Motor neuron (in vitro differentiated cells): ENCODE data around the gene TNXB. TPM values are rescaled to one million over a fixed set of nuclear protein-coding genes. Genes with fewer than 3 reads are reported as not detected.
A peak's percentile ranks its signal among the peaks of the same experiment; 100 is the strongest.
"Not testable (repeated sequence)": the region's sequence is repeated elsewhere in the genome, so short reads cannot be mapped to it uniquely, and the experiment has no call there.

Experiments used
- ATAC-seq, 8 experiments: fragments of 200-7000 bp; cut with Tn5 transposase; replicated peaks in 6 of 8; 2 replicates each; pipeline ENCODE4 v1.8.0; 2021; ENCODE audit warnings: mild to moderate bottlenecking in 8 of 8, moderate library complexity in 8 of 8
- H3K27ac ChIP-seq, 2 donors: fragments of 250-450 bp; sonication (Bioruptor Pico); 2 replicates each; pipeline ENCODE4 v1.9.0; 2021; ENCODE audit warnings: antibody characterized with exemption in 2 of 2, mild to moderate bottlenecking in 2 of 2, moderate library complexity in 1 of 2
- H3K4me1 ChIP-seq, 2 donors: fragments of 250-450 bp; sonication (Bioruptor Pico); replicated peaks in 1 of 2; 2 replicates each; pipeline ENCODE4 v1.6.1; 2021; ENCODE audit warnings: antibody characterized with exemption in 2 of 2, mild to moderate bottlenecking in 2 of 2, moderate library complexity in 1 of 2
- H3K4me3 ChIP-seq, 5 donors: fragments of 250-450 bp; sonication (Bioruptor Pico); 2 replicates each; pipeline ENCODE4 v1.9.0; 2021; ENCODE audit warnings: antibody characterized with exemption in 5 of 5, mild to moderate bottlenecking in 5 of 5, moderate library complexity in 4 of 5
- WGBS, 10 experiments: fragments of 450-650 bp; shearing (Covaris generic); methylation state at CpG; one replicate each; pipeline ENCODE4 v1.0.0; 2022; 5-methylcytosine and 5-hydroxymethylcytosine counted together
- in situ Hi-C, 9 experiments: fragments of 400-800 bp; cut with MboI; loops; one replicate each; pipeline ENCODE4 v1.15.0; 2021; ENCODE audit warnings: low sequenced_read_pairs in 9 of 9, low pct_unique_long_range_greater_than_20kb in 2 of 9; ENCODE audit not compliant: unreplicated experiment in 9 of 9
- total RNA-seq, 8 experiments: library from RNA; unstranded; fragments of 300-600 nt; gene quantifications; 2 replicates each; pipeline versions ENCODE4 v1.2.3 to v1.2.4, GENCODE V29; 2022

Gene TNXB
- total RNA-seq, 8 experiments from 2014 or later = 0.81 to 84.8 (median 3.1) TPM

- H3K27ac ChIP-seq = no peak overlapping the region
- no peak overlapping the region for H3K4me3 ChIP-seq
- WGBS, 10 experiments = 0 to 85% (median 68%) methylated on average over 1 to 8 of the region's 24 CpGs; no CpG with 5 or more reads in 6 of the 10 experiments
- ATAC-seq = peak in 3 of 8 experiments; percentile 19 to 24 (median 23)
- no peaks in the 10 kb centered on the region for H3K4me1 ChIP-seq
- in situ Hi-C loops = no loop called here
These were observed 39.1 kb downstream of the TNXB start for GRCh38 chr6:32069878-32070515.

GRCh38 chr6:32069460-32069859 lies 39.7 kb downstream of the TNXB start:
- WGBS, 10 experiments = 57 to 100% (median 84%) methylated on average over 2 to 11 of the region's 17 CpGs; no CpG with 5 or more reads in 5 of the 10 experiments
- Histone ChIP-seq H3K4me1 (no peaks in the 10 kb centered on the region), H3K27ac (no peak overlapping the region), H3K4me3 (no peak overlapping the region)
- ATAC-seq = peak in 4 of 8 experiments; percentile 21 to 34 (median 28)
- in situ Hi-C loops = no loop called here

GRCh38 chr6:32068867-32069266 lies 40.3 kb downstream of the TNXB start:
- no peaks in the 10 kb centered on the region for H3K4me1 ChIP-seq
- WGBS, 10 experiments = 20 to 93% (median 82%) methylated on average over 1 to 7 of the region's 14 CpGs; no CpG with 5 or more reads in 3 of the 10 experiments
- H3K4me3 ChIP-seq = no peak overlapping the region
- ATAC-seq = no peak
- no peak overlapping the region for H3K27ac ChIP-seq
- in situ Hi-C loops = no loop called here

- WGBS, 10 experiments = 79 to 94% methylated on average over 3 to 4 of the region's 13 CpGs; no CpG with 5 or more reads in 8 of the 10 experiments
- in situ Hi-C loops, H3K4me3 ChIP-seq, ATAC-seq, H3K27ac ChIP-seq, H3K4me1 ChIP-seq: not testable (repeated sequence)
These were observed 40.8 kb downstream of the TNXB start for GRCh38 chr6:32068315-32068714.

GRCh38 chr6:32067521-32067920 lies 41.6 kb downstream of the TNXB start:
- H3K4me3 ChIP-seq, H3K27ac ChIP-seq, ATAC-seq, H3K4me1 ChIP-seq, in situ Hi-C loops: not testable (repeated sequence)
- 100% methylated on average over 1 of the region's 19 CpGs; no CpG with 5 or more reads in 9 of the 10 experiments for WGBS, 10 experiments

GRCh38 chr6:32064706-32065105 lies 44.4 kb downstream of the TNXB start:
- WGBS, 10 experiments = 80 to 100% (median 95%) methylated on average over 2 to 7 of the region's 14 CpGs; no CpG with 5 or more reads in 5 of the 10 experiments
- no peak for ATAC-seq
- in situ Hi-C loops = no loop called here
- Histone ChIP-seq H3K4me3 (no peak overlapping the region), H3K27ac (no peak overlapping the region), H3K4me1 (no peaks in the 10 kb centered on the region)

GRCh38 chr6:32060966-32061655 lies 48.0 kb downstream of the TNXB start:
- in situ Hi-C loops = no loop called here
- H3K4me1 ChIP-seq = no peaks in the 10 kb centered on the region
- WGBS, 10 experiments = 58 to 100% (median 85%) methylated on average over 1 to 7 of the region's 28 CpGs; no CpG with 5 or more reads in 2 of the 10 experiments
- no peak for ATAC-seq
- no peak overlapping the region for H3K4me3 ChIP-seq
- H3K27ac ChIP-seq = no peak overlapping the region

GRCh38 chr6:32058511-32058963 lies 50.6 kb downstream of the TNXB start:
- in situ Hi-C loops = no loop called here
- Histone ChIP-seq H3K4me3 (no peak overlapping the region), H3K4me1 (no peaks in the 10 kb centered on the region), H3K27ac (no peak overlapping the region)
- no peak for ATAC-seq
- WGBS, 10 experiments = 47 to 91% (median 76%) methylated on average over 1 to 10 of the region's 11 CpGs; no CpG with 5 or more reads in 3 of the 10 experiments

GRCh38 chr6:32057966-32058365 lies 51.2 kb downstream of the TNXB start:
- in situ Hi-C loops = no loop called here
- no peak overlapping the region for H3K4me3 ChIP-seq
- no peak overlapping the region for H3K27ac ChIP-seq
- WGBS, 10 experiments = 82 to 100% methylated on average over 1 to 2 of the region's 17 CpGs; no CpG with 5 or more reads in 8 of the 10 experiments
- ATAC-seq = no peak
- no peaks in the 10 kb centered on the region for H3K4me1 ChIP-seq

- H3K27ac ChIP-seq = no peak overlapping the region
- H3K4me1 ChIP-seq = no peaks in the 10 kb centered on the region
- in situ Hi-C loops = no loop called here
- 95% methylated on average over 4 of the region's 7 CpGs; no CpG with 5 or more reads in 9 of the 10 experiments for WGBS, 10 experiments
- peak in 1 of 8 experiments; percentile 12 for ATAC-seq
- H3K4me3 ChIP-seq = no peak overlapping the region
These were observed 52.9 kb downstream of the TNXB start for GRCh38 chr6:32056254-32056653.

- ATAC-seq, H3K4me3 ChIP-seq, H3K4me1 ChIP-seq, H3K27ac ChIP-seq, in situ Hi-C loops: not testable (repeated sequence)
- WGBS, 10 experiments = 100% methylated on average over 1 to 3 of the region's 21 CpGs; no CpG with 5 or more reads in 8 of the 10 experiments
These were observed 53.4 kb downstream of the TNXB start for GRCh38 chr6:32055756-32056155.

GRCh38 chr6:32053314-32053713 lies 55.8 kb downstream of the TNXB start:
- ATAC-seq, H3K4me1 ChIP-seq, in situ Hi-C loops, H3K4me3 ChIP-seq, H3K27ac ChIP-seq: not testable (repeated sequence)
- WGBS, 10 experiments = 90% methylated on average over 4 of the region's 13 CpGs; no CpG with 5 or more reads in 9 of the 10 experiments

GRCh38 chr6:32052626-32053025 lies 56.5 kb downstream of the TNXB start:
- H3K27ac ChIP-seq, ATAC-seq, in situ Hi-C loops, H3K4me1 ChIP-seq, H3K4me3 ChIP-seq: not testable (repeated sequence)
- WGBS, 10 experiments = 50 to 100% methylated on average over 1 to 2 of the region's 20 CpGs; no CpG with 5 or more reads in 8 of the 10 experiments
